GM12801 (cell line): Measurements from ENCODE around the gene SNAPC4.

Source experiments
- TF ChIP-seq, protein P1 (sequence below): IDR thresholded peaks from one replicate; pipeline ENCODE4 v1.5.1; 2011; ENCODE audit warnings: control low read depth; ENCODE audit not compliant: insufficient read length; ENCODE audit errors: extremely low read depth

Gene SNAPC4

DNA sequence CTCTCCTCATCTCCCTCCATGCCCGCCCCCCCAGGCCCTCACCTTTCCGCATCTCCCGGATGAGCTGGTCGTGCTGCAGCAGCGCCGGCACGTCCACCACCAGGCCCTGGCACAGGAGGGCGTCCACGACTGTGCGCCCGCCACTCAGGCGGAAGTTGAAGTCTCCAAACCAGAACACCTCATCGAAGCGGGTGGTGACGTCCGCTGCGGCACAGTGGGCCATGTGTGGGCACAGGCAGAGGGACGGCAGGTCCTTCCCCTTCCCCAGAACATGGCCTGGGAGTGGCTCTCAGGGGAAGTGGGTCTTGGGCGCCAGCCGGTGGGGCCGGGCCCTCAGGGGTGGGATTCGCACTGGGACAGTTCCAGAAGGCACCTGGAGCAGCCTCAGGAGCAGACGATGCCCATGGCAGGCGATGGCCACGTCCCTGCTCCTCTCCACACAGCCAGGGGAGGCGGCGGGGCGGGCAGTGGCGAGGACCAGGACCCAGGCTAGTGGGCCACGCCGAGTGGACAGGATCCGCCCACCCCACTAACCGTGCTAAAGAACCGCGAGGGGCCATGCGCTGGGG, 31.9 kb upstream of the SNAPC4 start:
- TF ChIP-seq, protein P1, sequence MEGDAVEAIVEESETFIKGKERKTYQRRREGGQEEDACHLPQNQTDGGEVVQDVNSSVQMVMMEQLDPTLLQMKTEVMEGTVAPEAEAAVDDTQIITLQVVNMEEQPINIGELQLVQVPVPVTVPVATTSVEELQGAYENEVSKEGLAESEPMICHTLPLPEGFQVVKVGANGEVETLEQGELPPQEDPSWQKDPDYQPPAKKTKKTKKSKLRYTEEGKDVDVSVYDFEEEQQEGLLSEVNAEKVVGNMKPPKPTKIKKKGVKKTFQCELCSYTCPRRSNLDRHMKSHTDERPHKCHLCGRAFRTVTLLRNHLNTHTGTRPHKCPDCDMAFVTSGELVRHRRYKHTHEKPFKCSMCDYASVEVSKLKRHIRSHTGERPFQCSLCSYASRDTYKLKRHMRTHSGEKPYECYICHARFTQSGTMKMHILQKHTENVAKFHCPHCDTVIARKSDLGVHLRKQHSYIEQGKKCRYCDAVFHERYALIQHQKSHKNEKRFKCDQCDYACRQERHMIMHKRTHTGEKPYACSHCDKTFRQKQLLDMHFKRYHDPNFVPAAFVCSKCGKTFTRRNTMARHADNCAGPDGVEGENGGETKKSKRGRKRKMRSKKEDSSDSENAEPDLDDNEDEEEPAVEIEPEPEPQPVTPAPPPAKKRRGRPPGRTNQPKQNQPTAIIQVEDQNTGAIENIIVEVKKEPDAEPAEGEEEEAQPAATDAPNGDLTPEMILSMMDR, result no peak

DNA sequence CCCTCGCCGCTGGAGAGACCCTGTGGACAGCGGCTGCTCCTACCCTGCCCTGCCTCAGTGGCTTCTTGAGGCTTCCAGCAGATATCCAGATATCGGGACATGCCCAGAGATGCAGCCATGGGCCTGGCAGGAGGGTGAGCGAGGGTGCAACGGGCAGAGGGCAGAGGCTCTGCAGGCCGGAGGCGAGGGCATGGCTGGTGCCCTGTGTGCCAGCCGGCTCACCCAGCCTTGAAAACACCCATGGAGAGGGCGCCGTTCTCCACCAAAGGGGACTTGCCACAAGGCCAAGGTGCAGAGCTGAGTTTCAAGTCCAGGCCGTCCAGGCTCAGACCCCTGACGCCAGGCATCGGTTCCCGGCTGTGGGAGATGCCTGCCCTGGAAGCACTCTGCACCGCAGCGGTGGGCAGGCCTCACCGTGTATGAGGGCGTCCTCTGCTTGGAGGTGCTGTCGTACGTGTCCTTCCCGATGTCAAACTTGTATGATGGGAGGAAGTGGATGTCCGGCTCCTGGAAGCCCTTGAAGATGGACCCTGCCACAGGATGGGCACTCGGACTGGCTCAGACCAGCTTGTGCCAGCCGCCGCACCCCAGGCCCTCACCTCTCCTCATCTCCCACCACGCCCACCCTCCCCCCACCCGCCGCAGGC, 30.7 kb upstream of the SNAPC4 start:
- TF ChIP-seq, protein P1, result no peak

DNA sequence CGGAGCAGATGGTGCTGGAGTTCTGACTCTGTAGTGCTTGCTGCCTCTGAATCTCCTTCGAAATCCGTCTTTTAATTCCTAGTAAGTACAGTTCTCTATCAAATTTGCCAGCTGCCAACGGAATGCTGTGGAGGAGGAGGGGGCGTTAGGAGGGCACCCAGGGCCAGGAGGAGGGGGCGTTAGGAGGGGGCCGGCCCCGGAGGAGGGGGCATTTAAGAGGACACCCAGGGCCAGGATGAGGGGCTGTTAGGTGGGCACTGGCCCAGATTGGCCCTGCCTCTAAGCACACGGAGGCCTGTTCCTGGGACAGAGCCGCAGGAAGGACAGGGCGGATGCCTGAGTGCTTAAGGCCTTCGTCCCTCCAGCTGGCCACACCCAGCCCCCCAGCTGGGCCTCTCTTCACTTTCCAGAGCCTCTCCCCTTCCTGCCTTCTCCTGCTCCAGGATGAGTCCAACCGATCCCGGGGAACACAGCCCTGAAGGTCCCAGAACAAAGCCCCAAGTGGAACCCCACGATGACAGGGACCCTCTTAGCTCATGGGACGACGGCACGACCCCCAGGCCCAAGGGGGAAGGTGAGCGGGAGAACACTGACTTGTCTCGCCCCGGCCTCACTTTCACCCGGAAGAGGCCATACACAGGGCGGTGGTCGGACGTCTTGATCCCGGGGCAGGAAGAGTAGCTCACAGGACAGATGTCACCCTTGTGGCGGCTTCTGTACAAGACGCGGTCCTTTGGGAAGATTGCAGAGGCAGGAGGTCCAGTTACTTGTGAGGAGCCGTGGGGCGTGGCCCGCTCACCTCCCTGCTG, 29.9 kb upstream of the SNAPC4 start:
- TF ChIP-seq, protein P1, result no peak

DNA sequence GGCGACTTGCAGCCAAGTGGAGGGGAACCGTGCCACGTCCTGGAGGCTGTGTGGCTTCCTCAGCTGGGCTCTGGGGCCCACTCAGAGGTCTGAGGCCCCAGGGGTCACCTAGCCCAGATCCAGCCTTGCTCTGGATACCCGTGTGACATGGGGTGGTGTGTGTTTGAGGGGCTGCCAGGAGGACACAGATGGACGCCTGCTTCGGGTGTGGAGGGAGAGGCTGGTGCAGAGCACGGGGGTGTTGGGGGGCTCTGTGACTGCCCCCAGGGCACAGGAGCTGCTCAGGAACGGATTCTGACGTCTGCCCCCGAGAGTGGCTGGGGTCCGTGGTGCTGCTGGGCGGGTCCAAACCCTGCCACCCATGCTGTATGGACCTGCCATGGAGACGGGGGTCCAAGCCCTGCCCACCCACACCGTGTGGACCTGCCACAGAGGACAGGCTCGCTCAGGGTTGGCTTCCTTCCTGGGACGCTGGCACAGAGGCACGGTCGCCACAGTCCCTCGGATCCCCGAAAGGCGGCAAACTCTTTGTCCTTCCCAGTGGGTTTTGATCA, 29.2 kb upstream of the SNAPC4 start:
- TF ChIP-seq, protein P1, result no peak

DNA sequence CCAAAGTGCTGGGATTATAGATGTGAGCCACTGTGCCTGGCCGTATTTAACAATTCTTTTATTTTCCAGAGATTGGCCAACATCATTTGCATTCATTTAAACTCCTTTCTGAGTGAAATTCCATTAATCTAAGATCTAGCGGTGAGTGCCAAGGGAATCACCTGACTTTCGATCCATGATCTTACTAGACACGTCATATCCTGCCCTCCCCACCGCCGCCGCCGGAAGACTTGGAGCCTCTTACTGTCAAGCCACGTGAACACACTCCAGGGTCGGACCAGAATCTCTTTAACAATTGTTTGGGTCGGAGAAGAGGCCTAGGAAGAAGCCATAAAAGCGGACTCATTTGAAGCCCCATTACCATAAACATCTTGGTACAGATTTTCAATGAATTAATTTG, 26.8 kb upstream of the SNAPC4 start:
- TF ChIP-seq, protein P1, result no peak

DNA sequence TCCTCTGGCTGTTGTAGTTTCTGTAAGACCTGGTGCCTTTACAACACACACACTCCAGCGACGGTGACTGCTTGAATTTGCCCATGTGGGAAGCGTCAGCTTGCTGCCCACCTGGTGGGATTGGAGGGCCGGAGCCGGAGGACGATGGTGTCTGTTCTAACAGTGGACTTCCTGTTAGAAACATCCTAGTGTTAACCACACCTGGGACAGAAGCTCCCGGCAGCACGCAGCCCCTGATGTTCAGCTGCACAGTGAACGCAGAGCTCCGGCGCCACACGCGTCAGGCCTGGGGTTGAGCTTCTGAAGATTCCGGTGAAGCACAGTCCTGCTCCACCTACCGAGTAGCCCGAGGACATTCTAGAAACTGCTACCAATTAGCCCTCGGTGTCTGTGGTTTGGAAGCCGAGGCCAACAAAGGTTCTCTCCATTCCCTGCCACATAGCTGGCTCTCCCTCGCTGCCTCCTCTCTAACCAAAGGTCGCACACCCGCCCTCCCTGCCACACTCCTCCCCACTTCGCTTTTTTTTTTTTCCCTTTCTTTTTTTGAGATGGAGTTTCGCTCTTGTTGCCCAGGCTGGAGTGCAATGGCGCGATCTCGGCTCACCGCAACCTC, 24.9 kb upstream of the SNAPC4 start:
- TF ChIP-seq, protein P1, result no peak

DNA sequence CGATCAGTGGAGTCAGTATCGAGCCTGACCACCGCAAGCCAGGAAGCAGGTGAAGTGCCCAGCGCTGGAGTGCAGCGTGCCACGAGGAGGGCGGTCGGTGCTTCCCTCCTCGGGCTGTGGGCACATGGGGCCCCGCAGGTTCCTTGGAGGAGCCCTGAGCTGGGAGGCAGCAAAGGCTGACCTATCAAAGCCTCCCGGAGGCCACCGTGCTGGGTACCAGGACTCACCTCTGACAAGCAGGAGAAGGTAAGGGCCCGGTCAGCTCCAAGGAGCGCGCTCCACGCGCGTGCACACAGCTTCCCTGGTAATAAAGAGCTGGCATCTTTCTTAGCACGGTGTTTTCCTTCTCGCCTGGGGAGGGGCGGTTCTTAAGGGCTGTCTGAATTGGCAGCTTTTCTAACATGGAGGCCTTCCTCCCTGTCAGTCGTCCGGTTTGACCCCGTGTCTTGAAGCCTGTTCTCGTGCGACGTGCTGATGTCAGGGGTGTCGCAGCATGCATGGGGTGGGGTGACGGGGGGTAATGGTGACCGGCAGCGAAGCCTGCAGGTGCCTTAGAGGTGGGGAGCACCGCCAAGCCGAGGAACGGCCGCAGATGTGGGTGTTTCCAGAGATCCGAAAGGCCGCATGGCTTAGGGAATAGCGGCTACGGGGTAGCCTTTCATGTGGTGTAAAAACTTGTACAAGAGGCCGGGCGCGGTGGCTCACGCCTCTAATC, 23.6 kb upstream of the SNAPC4 start:
- TF ChIP-seq, protein P1, result no peak
